Measurements from ENCODE around the gene NOVA2.

GRCh38 chr19:45933759-45934158, 39.9 kb downstream of the NOVA2 start:
- TF ChIP-seq, protein P1, sequence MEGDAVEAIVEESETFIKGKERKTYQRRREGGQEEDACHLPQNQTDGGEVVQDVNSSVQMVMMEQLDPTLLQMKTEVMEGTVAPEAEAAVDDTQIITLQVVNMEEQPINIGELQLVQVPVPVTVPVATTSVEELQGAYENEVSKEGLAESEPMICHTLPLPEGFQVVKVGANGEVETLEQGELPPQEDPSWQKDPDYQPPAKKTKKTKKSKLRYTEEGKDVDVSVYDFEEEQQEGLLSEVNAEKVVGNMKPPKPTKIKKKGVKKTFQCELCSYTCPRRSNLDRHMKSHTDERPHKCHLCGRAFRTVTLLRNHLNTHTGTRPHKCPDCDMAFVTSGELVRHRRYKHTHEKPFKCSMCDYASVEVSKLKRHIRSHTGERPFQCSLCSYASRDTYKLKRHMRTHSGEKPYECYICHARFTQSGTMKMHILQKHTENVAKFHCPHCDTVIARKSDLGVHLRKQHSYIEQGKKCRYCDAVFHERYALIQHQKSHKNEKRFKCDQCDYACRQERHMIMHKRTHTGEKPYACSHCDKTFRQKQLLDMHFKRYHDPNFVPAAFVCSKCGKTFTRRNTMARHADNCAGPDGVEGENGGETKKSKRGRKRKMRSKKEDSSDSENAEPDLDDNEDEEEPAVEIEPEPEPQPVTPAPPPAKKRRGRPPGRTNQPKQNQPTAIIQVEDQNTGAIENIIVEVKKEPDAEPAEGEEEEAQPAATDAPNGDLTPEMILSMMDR (IDR thresholded peaks at IDR 0.05; ENCODE audit: extremely low read depth in 1 of 2, insufficient read depth in 1 of 2, low read depth in 1 of 2, low read length in 2 of 2): no peak
- no peak for TF ChIP-seq POLR2A (IDR thresholded peaks at IDR 0.05; ENCODE audit: low read depth, low read length)
- no peak for TF ChIP-seq EZH2 (IDR thresholded peaks at IDR 0.05; ENCODE audit: borderline replicate concordance, low read depth, low read length, severe bottlenecking)
- TF ChIP-seq MYC (IDR thresholded peaks at IDR 0.05; ENCODE audit: low read depth, low read length): no peak
- no peak for TF ChIP-seq FOS (IDR thresholded peaks at IDR 0.05; ENCODE audit: borderline replicate concordance, insufficient read depth, low read length)
